Coronary artery (tissue), 2 donors: ENCODE results near the gene ADIPOR2.

Source experiments
- DNase-seq: peaks from one replicate; pipeline ENCODE4 v3.0.0-alpha.2; 2017; ENCODE audit warnings: low spot score
- H3K27ac ChIP-seq, 2 donors: fragments of 200-600 bp; sonication (generic); one replicate each; pipeline ENCODE4 v1.5.1; 2016 to 2019
- H3K4me3 ChIP-seq: fragments of 200-600 bp; sonication (generic); 2 replicates; pipeline ENCODE4 v1.5.1; 2016; ENCODE audit warnings: mild to moderate bottlenecking, moderate library complexity
- TF ChIP-seq, protein P1 (sequence below): fragments of 200-600 bp; sonication (generic); IDR thresholded peaks from one replicate; pipeline ENCODE4 v1.5.1; 2019; ENCODE audit warnings: antibody characterized with exemption

Gene ADIPOR2

GRCh38 chr12:1716215-1716862 lies 25.5 kb downstream of the ADIPOR2 start:
- TF ChIP-seq, protein P1, sequence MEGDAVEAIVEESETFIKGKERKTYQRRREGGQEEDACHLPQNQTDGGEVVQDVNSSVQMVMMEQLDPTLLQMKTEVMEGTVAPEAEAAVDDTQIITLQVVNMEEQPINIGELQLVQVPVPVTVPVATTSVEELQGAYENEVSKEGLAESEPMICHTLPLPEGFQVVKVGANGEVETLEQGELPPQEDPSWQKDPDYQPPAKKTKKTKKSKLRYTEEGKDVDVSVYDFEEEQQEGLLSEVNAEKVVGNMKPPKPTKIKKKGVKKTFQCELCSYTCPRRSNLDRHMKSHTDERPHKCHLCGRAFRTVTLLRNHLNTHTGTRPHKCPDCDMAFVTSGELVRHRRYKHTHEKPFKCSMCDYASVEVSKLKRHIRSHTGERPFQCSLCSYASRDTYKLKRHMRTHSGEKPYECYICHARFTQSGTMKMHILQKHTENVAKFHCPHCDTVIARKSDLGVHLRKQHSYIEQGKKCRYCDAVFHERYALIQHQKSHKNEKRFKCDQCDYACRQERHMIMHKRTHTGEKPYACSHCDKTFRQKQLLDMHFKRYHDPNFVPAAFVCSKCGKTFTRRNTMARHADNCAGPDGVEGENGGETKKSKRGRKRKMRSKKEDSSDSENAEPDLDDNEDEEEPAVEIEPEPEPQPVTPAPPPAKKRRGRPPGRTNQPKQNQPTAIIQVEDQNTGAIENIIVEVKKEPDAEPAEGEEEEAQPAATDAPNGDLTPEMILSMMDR = no peak

GRCh38 chr12:1716911-1717310 lies 26.0 kb downstream of the ADIPOR2 start:
- Histone ChIP-seq H3K4me3 (no peak overlapping the region), H3K27ac (no peak overlapping the region)
- TF ChIP-seq, protein P1 = no peak
- DNase-seq = no peak

More at GRCh38 chr12:1716215-1716862, 25.5 kb downstream of the ADIPOR2 start:
- H3K4me3 ChIP-seq = no peak overlapping the region
- H3K27ac ChIP-seq = no peak overlapping the region
- no peak for DNase-seq

DNA sequence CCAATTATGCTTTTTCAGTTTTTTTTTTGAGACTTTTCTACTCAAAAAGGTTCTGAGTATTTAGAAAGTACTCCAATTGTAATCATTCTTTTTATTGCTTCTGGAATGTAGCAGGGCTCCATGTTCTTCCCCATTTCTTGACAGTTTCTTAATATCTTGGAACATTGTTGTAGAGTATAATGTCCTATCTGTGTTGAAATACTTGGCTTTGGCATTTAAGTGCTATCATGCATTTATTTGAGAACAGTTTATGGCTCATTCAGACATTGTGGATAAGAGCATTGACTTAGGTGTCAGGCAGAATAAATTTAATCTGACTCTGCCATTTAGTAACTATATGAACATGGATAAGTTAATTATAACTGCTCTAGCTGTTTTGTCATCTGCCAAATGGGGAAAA lies 28.3 kb downstream of the ADIPOR2 start:
- DNase-seq = no peak
- no peak overlapping the region for H3K27ac ChIP-seq
- TF ChIP-seq, protein P1 = no peak
- H3K4me3 ChIP-seq = no peak overlapping the region

- H3K27ac ChIP-seq = no peak overlapping the region
- TF ChIP-seq, protein P1 = no peak
- H3K4me3 ChIP-seq = no peak overlapping the region
- no peak for DNase-seq
Observed at GRCh38 chr12:1720494-1720893, 29.6 kb downstream of the ADIPOR2 start.

- Histone ChIP-seq H3K4me3 (no peak overlapping the region), H3K27ac (no peak overlapping the region)
- TF ChIP-seq, protein P1 = no peak
- no peak for DNase-seq
Observed at GRCh38 chr12:1723721-1724120, 32.9 kb downstream of the ADIPOR2 start.

- Histone ChIP-seq H3K27ac (no peak overlapping the region), H3K4me3 (no peak overlapping the region)
- DNase-seq = no peak
- TF ChIP-seq, protein P1 = no peak
Observed at GRCh38 chr12:1724250-1724649, 33.4 kb downstream of the ADIPOR2 start.

- no peak for DNase-seq
- TF ChIP-seq, protein P1 = no peak
- H3K4me3 ChIP-seq = no peak overlapping the region
- no peak overlapping the region for H3K27ac ChIP-seq
Observed at GRCh38 chr12:1726753-1727152, 35.9 kb downstream of the ADIPOR2 start.
